GM19438 (cell line): ENCODE measurements around the gene CD226.
"Not testable (repeated sequence)": the region's sequence is repeated elsewhere in the genome, so short reads cannot be mapped to it uniquely, and the experiment has no call there.

Experiments
- ATAC-seq: cut with Tn5 transposase; IDR thresholded peaks from one replicate; pipeline ENCODE4 v1.9.1; 2021; ENCODE audit warnings: low read depth; ENCODE audit not compliant: unreplicated experiment

The CD226 gene

DNA sequence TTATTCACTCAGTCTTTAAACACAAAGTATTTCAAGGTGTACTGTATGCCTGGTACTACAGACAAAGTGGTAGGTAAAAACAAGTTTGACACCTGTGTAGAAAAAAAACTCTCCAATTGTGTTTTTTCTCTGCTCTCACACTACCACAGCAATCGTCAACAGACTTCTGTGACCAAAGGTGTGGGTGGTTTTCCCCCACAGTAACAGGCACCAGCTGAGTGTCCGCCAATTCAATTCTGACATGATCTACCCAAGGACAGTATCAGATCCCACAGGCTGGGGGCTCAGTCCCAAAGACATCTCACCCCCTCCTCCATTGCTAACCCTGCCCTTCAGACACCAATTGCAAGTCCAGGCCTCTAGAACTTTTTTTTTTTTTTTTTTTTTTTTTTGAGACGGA is 71.2 kb downstream of the CD226 start:
- ATAC-seq, result no peak

DNA sequence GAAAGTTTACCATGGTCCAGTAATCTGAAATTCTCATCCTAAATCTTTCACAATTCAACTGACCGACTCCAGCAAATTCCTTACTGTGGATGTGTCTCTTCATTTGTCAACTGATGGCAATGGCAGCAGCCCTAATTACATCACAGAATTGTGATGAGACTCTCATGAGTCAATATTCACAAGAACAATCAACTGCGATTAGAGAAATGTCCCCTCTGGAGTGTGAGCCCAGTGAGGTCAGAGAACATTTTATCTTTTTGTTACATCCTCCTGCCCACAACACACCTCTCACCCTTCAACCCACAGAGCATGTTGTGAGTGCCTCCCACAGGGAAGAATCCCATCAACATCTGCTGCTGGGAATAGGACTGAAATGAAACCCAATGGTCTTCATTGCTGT is 73.6 kb downstream of the CD226 start:
- ATAC-seq, result no peak

DNA sequence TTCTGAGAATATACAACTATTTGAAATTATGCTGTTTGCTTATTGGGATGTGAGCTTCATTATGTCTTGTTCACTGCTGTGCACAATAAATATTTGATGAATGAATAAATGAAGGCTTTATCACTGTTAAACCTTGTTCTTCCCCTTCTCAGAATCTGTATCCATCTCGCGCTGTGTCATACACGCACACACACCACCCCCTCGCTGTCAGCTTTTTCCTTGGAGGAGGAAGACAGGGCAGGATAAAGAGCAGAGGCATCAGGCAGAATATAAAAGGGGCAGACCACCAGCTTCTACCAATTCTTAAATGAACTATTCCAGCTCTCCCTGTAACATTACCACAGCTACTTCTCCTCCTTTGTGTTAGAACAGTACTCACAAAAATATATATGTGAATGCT is 75.0 kb downstream of the CD226 start:
- ATAC-seq, result no peak

DNA sequence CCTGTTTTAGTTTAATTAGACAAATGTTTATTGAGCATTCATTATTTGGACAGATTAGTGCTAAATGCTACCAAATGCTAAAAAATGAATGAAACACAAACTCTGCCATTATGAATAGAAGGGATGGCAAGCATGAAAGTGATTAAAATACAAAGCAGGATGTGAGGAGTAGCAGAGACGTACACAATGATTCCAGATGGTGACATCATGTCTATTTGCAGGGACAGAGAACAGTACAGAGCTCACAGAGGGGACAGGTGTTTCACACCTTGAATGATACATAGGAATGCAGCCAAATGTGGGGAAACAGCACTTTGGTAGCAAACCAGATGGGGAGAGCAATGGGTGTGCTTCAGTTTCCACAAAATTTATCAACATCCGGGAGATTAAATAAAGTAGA is 76.3 kb downstream of the CD226 start:
- ATAC-seq, result no peak

DNA sequence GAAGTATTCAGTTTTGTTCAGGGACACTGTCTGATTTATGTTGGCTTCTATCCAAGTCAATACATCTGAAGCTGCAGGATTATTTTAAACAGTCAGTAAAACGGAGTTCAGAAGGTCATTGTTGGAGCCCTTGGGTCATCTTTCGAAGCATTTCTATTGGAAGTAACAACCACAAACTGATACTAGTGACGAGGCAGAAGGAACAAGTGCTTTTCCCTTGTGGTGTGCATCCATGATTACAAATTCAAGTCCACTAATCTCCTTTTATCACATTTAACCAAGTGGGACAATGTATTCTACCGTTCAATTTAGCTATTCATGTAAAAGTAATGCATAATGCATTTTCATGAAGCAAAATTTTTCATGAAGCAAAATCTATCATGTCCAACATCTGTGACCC is 76.9 kb downstream of the CD226 start:
- no peak for ATAC-seq

DNA sequence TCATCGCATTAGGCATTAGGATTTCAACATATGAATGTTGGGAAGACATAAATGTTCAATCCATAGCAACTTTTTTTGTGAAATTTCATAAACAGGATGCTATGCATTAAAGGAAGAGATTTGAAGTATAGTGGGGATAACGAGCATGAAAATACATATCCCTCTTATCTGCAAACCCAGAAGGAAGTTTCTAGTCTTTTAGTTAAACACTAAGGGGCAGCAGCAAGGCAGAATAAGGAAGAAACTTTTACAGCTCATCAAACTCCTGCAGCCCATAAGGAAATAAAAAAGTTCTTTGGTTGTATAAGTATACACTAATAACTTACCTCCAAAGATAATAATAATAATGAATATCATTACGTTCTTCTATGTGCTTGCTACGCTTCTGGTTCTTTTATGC is 81.5 kb downstream of the CD226 start:
- no peak for ATAC-seq

DNA sequence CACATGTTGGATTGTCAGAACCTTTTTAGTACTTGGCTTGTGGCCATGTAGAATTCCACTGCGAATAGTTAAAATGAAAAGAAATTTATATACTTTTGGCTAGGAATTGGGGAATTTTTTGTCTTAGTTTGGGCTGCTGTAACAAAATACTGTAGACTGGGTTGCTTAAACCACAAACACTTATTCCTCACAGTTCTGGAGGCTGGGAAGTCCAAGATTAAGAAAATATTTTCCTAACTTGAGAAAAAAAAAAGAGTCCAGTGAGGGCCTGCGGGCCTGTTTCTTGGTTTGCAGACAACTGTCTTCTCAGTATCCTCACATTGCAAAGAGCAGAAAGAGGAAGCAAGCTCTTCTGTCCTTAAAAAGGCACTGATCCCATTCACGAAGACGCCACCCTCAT is 81.9 kb downstream of the CD226 start:
- no peak for ATAC-seq

DNA sequence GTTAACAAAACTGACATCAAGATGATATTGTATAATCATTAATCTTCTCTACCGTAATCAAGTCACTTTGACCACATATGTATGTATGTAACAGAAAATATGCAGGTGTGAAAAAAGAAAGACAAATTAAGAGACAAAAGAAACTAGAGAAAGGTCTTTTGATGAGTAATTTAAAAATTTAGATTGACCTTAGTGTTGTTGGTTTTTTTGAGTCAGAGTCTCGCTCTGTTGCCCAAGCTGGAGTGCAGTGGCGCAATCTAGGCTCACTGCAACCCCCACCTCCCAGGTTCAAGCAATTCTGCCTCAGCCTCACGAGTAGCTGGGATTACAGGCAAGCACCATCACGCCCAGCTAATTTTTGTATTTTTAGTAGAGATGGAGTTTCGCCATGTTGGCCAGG is 82.9 kb downstream of the CD226 start:
- ATAC-seq, result peak; percentile 81

DNA sequence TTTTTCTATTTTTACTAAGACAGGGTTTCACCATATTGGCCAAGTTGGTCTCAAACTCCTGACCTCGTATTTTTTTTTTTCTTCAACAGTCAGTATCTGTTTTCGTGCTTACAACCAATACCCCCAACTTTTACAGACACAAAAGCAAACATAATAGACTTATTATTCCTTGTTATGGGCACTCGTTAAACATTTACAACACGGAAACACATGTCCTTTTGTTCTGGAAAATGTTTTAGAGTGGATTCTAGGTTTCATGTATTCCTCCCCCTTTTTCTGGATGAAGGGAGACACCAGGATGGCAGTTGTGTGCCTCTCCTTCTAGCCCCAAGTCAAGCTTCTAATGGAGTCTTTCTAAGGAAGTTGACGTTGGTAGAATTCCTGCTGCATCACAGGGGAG is 88.8 kb downstream of the CD226 start:
- ATAC-seq, result no peak

DNA sequence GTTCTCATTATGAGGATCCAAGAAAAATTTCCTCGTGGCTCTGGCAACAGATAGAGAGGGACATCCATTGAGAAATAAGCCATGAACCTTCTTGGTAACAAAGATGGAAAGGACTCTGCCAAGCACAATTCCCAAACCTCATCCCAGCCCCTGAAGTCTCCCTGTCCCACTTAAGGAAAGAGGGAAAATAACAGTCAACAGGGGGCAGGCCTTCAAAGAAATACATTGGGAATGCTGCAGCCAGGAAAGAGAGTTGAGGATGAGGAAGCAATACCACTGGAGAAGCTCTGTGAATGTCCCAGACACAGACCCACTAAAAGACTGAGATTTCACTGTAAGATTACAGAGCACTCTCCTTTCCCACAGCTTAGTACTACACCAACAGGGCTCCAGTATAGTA is 93.2 kb downstream of the CD226 start:
- ATAC-seq, result no peak

DNA sequence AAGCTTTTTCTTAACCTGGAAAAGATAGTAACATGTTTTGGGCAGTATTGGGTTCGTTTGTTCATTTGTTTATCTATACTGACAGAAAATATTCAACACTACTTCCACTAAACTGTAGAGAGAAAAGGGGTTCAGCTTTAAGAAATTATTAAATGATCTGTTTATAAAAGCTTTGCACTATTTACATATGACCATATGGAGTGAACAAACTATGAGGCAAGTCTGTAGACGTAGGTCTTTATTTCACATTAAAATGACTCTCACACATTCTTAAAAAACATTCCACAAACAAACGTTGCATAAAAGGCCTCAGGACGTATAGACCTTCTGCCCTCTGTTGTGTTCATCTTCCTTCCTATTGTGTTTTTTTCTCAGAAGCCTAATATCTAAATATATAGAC is 94.6 kb downstream of the CD226 start:
- ATAC-seq, result no peak

DNA sequence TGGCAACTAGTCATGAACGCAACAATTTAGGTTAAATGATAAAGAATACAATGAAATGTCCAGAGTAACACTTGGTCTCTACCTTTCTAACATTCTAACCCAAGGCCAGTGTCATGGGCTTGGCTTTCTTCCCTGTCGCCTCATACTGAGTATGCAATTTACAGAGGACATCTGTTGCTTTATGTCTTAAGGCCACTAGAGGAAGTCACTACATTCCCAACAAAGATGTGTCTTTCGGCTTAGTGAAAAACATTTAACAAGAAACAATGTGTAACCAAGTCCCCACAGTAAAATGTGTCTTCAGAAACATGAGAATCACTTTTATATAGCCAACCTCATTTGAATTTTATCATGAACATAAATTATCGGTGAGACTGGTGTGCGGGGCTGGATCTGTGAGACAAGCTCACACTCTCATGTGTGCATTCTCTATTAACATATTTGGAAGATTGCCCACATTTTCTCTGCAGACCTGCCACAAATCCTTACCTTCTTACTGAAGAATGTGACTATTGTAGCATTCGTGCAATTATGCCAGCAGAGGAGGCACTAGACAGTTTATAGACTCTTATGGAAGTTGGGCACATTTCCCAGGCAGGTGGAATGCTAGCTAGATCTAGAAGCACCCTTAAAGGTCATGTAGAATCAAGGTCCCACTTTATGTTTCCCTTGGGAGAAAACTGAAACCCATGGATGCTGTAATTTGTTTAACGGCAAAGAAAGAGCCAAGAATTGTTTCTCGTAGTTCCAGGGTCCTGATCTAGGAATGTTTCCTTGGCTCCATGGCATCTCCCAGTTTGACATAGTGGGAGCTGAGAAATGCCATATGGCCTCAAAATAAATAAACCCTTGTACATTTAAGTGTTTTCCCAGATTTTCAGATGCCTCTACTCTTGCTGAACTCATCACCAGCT is 101.8 kb downstream of the CD226 start:
- no peak for ATAC-seq

DNA sequence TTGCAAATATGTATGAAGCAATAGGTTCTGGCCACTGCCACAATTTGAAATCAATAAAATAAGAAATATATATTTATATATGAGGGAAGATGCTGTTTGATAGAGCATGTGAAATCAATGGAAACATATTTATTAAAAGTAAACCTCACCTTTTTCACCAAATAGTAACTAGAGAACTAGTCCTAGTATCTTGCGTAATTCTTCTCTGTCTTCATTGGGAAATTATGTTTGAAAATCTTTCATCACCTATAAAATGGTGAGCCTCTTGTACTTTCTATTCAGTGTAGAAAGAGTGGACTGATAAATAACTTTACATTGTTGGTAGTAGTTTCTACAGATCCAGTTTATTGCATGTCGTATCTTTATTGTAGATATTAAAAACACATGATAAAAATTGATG is 103.0 kb downstream of the CD226 start:
- ATAC-seq, result no peak

DNA sequence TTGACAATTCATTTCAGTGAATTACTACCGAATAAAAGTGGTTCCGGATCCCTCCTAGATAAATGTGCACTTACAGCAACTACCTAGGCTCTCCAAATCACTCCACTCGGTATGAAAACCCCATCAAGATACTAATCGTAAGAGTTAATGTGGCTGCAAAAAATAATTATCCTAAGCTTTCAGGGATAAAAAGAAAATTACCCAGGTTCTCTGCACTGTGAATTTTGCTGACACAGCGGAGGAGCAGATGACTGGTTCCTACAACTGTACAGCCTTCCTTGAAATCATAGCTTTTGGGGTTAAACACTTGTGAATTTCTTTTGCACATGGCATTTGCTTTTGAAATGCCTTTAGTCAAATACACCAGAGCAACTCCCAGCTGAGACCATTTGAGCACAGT is 104.7 kb downstream of the CD226 start:
- no peak for ATAC-seq

DNA sequence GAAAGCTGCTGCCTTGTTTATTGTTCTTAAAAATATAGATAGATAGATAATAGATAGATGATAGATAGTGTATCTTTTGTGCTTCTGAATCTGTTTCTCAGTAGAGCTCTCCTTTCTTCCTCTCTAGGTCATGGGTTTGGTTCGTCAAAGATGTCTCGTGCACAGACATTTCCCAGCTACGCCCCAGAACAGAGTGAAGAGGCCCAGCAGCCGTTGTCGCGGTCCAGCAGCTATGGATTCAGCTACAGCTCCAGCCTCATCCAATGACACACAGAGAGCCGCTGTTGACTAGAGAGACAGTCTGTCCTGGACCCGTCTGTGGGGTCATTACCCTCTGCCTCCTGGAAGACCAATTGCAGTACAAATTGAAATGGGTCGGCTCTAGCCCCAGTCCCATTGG is 106.6 kb downstream of the CD226 start:
- no peak for ATAC-seq

DNA sequence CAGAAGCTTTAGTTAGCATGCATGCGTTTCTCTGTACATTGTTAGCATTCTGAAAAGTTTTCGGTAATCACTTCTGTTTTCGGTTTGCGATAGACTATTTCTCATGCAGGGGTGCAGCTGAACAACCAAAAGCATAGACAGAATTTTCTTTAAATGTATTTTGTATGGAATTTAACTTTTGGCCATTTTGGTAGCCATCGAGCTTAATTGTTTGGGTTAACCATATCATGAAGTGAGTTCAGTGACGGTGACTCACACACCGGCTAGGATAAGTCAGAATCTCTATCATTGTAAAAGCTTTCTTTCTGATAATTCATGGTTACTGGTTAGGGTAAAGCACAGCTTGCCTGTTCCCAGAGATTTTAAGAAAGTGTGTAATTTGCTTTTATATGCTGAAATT is 107.2 kb downstream of the CD226 start:
- ATAC-seq, result no peak

DNA sequence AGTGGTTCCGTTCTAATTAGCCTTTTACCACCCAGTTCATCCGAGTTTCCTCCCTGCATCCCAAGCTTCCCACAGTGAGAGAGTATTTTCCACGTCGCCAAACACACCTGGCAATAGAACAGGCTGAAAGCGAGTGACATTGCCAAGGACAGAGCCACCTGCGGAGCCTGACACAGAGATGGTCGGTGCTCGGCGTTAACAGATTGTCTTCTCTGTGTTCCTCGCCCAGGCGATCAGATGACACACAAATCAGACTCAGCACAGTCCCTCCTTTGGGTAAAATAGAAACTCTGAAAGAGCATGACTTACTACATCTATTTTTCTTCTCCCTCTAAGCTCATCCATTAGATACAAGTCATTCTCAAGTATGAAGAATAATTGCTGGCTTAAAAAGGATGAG is 107.7 kb downstream of the CD226 start:
- no peak for ATAC-seq

DNA sequence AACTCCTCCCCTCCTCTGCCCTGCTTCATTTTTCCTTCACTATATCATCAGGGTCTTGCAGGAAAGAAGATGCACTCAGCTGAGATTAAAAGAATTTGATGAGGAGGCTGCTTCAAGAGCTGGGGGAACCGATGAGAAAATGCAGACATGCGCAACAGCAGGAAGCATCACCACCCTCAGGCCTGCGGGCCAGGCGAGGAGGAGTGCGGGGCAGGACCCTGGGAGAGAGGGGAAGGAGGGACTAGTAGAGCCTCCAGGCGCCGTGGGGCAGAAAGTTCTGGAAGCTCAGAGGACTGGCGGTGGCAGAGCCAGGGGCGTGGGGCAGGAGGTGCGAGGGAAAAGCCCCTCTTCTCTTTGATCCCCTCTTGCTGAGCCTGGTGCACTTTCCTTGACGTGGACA is 108.2 kb downstream of the CD226 start:
- ATAC-seq, result no peak

DNA sequence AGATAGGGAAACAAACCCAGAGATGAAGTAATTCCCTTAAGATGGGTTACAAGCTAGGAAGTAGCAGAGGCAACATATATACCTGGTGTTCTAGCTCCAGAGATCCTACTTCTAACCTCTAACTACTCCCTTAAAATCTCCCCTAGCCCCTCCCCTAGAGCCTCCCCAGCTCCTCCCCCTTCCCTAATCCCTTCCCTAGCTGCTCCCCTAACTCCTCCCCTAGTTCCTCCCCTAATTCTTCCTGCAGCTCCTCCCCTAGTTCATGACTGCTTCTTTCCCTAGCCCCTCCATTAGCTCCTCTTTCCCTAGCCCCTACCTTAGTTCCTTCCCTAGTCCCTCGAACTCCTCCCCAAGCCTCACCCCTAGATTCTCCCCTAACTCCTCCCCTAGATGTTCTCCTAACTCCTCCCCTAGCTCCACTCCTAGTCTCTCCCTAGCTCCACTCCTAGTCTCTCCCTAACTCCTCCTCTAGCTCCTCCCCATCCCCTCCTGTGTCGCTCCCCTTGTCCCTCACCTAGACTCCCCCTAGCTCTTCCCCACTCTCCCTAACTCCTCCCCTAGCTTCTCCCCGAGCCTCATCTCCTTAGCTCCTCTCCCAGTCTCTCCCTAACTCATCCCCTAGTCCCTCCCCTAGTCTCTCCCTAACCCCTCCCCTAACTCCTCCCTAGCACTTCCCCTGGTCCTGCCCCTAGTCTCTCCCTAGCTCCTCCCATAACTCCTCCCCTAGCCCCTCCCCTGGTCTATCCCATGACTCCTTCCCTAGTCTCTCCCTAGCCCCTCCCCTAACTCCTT is 108.9 kb downstream of the CD226 start:
- ATAC-seq, result peak; percentile 57

DNA sequence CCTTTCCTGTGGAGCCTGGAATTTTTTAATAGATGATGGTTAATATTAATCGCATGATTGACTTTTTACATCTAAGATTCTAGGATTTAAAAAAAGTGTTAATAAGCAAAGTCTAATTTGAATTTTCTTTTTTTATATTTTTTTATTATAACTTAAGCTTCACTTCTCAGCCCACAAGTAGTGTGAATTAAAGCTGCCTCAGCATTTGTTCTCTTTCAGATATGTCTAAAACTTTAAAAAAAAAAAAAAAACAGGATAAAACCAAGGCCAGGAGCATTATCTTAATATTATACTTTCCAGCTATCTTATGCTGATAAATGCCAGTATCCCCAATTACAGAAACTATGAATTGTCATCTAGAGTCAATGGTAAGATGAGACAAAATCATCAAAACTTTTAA is 109.7 kb downstream of the CD226 start:
- ATAC-seq, result no peak

DNA sequence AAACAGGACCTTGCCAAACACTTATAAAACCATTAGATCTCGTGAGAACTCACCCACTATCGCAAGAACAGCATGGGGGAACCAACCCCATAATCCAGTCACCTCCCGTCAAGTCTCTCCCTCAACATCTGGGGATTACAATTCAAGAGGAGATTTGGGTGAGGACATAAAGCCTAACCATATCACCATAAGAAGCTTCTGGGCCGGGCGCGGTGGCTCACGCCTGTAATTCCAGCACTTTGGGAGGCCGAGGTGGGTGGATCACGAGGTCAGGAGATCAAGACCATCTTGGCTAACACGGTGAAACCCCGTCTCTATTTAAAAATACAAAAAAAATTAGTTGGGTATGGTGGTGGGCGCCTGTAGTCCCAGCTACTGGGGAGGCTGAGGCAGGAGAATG is 112.7 kb downstream of the CD226 start:
- not testable (repeated sequence) for ATAC-seq

DNA sequence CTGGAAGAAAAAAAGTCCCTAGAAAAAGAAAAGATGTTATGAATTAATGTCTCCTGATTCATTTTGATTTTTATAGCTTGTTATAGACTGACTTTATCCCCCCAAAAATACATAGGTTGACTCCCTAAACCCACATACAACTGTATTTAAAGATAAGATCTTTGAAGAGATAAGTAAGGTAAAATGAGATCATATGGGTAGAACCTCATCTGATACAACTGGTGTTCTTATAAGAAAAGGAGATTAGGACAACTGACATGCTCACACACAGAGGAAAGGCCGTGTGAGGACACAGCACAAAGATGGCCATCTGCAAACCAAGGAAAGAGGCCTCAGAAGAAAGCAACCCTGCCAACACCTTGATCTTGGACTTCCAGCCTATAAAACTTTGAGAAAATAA is 117.5 kb downstream of the CD226 start:
- ATAC-seq, result no peak
